Heart right ventricle (tissue), 16 donors: ENCODE data around the gene JPT2. TPM values are rescaled to one million over a fixed set of nuclear protein-coding genes. Genes with fewer than 3 reads are reported as not detected.

Source experiments
- ATAC-seq, 8 donors: fragments of 200-7000 bp; cut with Tn5 transposase; one replicate each; pipeline ENCODE4 v1.9.1; 2020; ENCODE audit warnings: mild to moderate bottlenecking in 8 of 8, moderate library complexity in 8 of 8, moderate number of reproducible peaks in 1 of 8
- DNase-seq, 2 donors: peaks; one replicate each; pipeline ENCODE4 v3.0.0-alpha.2; 2020
- H3K27ac ChIP-seq, 10 donors: fragments of 200-600 bp; sonication (generic) in 2 of 10; one replicate each; pipeline versions ENCODE4 v1.5.0 to v1.8.0; 2020 to 2022; ENCODE audit warnings: mild to moderate bottlenecking in 3 of 10
- H3K27me3 ChIP-seq, 7 donors: fragments of 200-600 bp; one replicate each; pipeline ENCODE4 v1.8.0; 2021 to 2022; ENCODE audit warnings: mild to moderate bottlenecking in 2 of 7
- H3K36me3 ChIP-seq, 9 donors: fragments of 200-600 bp; sonication (generic) in 1 of 9; one replicate each; pipeline versions ENCODE4 v1.5.0 to v1.8.0; 2020 to 2022; ENCODE audit warnings: mild to moderate bottlenecking in 2 of 9
- H3K4me1 ChIP-seq, 9 donors: fragments of 200-600 bp; sonication (generic) in 1 of 9; one replicate each; pipeline versions ENCODE4 v1.5.0 to v1.8.0; 2020 to 2022; ENCODE audit warnings: mild to moderate bottlenecking in 4 of 9
- H3K4me3 ChIP-seq, 10 donors: fragments of 200-600 bp; sonication (generic) in 2 of 10; one replicate each; pipeline versions ENCODE4 v1.5.0 to v1.8.0; 2020 to 2022; ENCODE audit warnings: mild to moderate bottlenecking in 7 of 10, moderate library complexity in 2 of 10
- H3K9me3 ChIP-seq, 11 donors: fragments of 200-600 bp in 10 of 11; sonication (generic) in 2 of 11; one replicate each; pipeline versions ENCODE4 v1.5.0 to v1.8.0; 2013 to 2022; ENCODE audit warnings: mild to moderate bottlenecking in 2 of 11, control low read depth in 1 of 11, moderate library complexity in 1 of 11
- CTCF ChIP-seq, 9 donors: fragments of 200-600 bp; sonication (generic) in 2 of 9; IDR thresholded peaks; one replicate each; pipeline versions ENCODE4 v1.5.0 to v1.8.0; 2021 to 2022; ENCODE audit warnings: antibody characterized with exemption in 9 of 9, mild to moderate bottlenecking in 5 of 9, moderate library complexity in 1 of 9
- WGBS, 2 donors: extraction: QIAGEN DNeasy Blood & Tissue Kit; methylation state at CpG; one replicate each; pipeline ENCODE4 v1.1.7; 2013; ENCODE audit warnings: inconsistent platforms in 1 of 2; 5-methylcytosine and 5-hydroxymethylcytosine counted together
- intact Hi-C, 10 donors: fragments of 100-400 bp; cut with DNase I; formaldehyde crosslinking; loops; one replicate each; pipeline versions ENCODE4 v1.11.1 to v1.14.2; 2022
- polyA plus RNA-seq, 2 donors: library from polyadenylated mRNA; stranded (reverse); fragments of 200-250 nt; gene quantifications; one replicate each; pipeline ENCODE4 v1.2.3, GENCODE V29; 2013
- total RNA-seq, 10 donors: library from RNA; stranded (reverse); fragmentation: NEBNext Ultra II Directional in 3 of 10; extraction: Animal tissue kit (Norgen Biotek cat#: 25700) in 3 of 10; gene quantifications; one replicate each; pipeline versions ENCODE4 v1.2.1 to v1.2.4, GENCODE V29; 2021 to 2023
- donor health status: Arrhythmogenic right ventricular cardiomyopathy.
- donor health status: ischemic (EF 13 %, LVEDD 7.1; RV severe dilation, severe dysfunction).
- donor health status: healthy with polysubstance abuse.
- donor health status: DM: no; HTN: yes; CAD: no.
- donor health status: DM: no; HTN: no; CAD: no.
- donor health status: ischemic (EF 25% LVEDD 6.9; RV normal size, moderate dysfunction).
- donor health status: ischemic (EF 25% LVEDD 5.7; RV mildly dilated, moderate dysfunction).
- donor health status: healthy.
- donor health status: DM: yes; HTN: yes; CAD: no.
- donor health status: Ischemic cardiomyopathy.
- donor health status: ischemic (EF 35%, LVEDD 5.7; RV mildly dilated, moderate dysfunction).
- donor health status: nonischemic (EF 11% LVEDD 7.7; RV severe dilation, severe dysfunction).
- donor health status: DM: yes; HTN: yes; CAD: no.
- donor health status: PGD.
- donor health status: ischemic (EF 29% LVEDD 5.4; RV normal size, mild dysfunction).
- donor health status: nonischemic (EF 23%, LVEDD 6.1; RV moderate dilation, normal function).

The JPT2 gene
- total and polyA plus RNA-seq, 12 donors, result 10.0 to 57.5 (median 32.2) TPM

DNA sequence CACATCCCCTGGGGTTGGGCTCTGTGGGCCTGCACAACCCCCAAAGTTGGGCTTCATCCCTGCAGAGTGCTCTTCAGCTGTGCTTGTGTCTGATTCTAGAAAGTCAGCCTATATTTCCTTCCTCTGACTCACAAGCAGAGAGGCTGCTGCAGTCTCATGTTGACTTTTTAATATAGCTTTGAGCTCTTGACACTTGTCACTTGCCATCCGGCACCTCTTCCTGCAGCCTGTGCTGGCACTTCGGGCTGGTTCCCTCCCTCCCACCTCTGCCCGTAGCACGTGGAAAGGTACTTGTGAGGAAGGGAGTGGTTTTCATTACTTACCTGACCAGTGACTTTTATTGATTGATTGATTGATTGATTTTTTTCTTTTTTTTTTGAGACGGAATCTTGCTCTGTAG lies 19.0 kb upstream of the JPT2 start:
- Histone ChIP-seq H3K4me1 (peaks cover 0 to 19% (median 6%) of the 10 kb centered on the region in 9 donors), H3K36me3 (peaks cover 11 to 97% (median 55%) of the 10 kb centered on the region in 9 donors), H3K4me3 (no peak overlapping the region), H3K27ac (no peak overlapping the region), H3K9me3 (no peaks in the 10 kb centered on the region), H3K27me3 (no peaks in the 10 kb centered on the region)
- DNase-seq (no peak), ATAC-seq (no peak)
- intact Hi-C loops, result no loop called here
- 86 to 94% methylated on average over 5 of the region's 5 CpGs for WGBS, 2 donors
- TF ChIP-seq CTCF (IDR thresholded peaks at IDR 0.05), result no peak

GRCh38 chr16:1661826-1662225 lies 16.3 kb upstream of the JPT2 start:
- H3K9me3 ChIP-seq, result no peaks in the 10 kb centered on the region
- ATAC-seq, result no peak

DNA sequence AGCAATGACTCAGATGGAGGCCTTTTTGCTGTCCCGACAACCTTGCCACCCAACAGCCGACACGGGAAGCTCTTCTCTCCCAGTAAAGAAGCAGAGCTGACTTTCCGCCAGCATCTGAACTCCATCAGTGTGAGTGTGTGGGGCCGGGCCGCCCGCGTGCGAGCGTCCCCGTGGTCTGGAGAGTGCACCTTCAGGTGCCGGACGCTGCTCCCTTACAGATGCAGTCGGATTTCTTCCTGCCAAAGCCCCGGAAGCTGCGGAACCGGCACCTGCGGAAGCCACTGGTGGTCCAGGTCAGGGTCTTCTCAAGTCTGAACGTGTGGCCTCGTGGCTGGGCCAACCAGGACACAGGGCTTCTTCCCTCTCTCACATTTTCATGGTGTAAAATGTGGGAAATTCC lies 15.5 kb upstream of the JPT2 start:
- intact Hi-C loops, result no loop called here
- Histone ChIP-seq H3K4me3 (no peak overlapping the region), H3K27me3 (no peaks in the 10 kb centered on the region), H3K36me3 (peaks cover 6 to 97% (median 74%) of the 10 kb centered on the region in 9 donors), H3K27ac (no peak overlapping the region), H3K9me3 (no peaks in the 10 kb centered on the region), H3K4me1 (peaks cover 0 to 8% (median 6%) of the 10 kb centered on the region in 9 donors)
- DNase-seq (no peak), ATAC-seq (no peak)
- no peak for TF ChIP-seq CTCF (IDR thresholded peaks at IDR 0.05)
- 92 to 93% methylated on average over 20 of the region's 20 CpGs for WGBS, 2 donors

More at GRCh38 chr16:1661826-1662225, 16.3 kb upstream of the JPT2 start:
- Histone ChIP-seq H3K27me3 (no peaks in the 10 kb centered on the region), H3K4me1 (peaks cover 0 to 14% (median 6%) of the 10 kb centered on the region in 9 donors), H3K4me3 (no peak overlapping the region), H3K36me3 (peaks cover under 1 to 97% (median 67%) of the 10 kb centered on the region in 9 donors), H3K27ac (no peak overlapping the region)
- TF ChIP-seq CTCF (IDR thresholded peaks at IDR 0.05), result no peak
- no peak for DNase-seq
- WGBS, 2 donors, result 79 to 87% methylated on average over 2 of the region's 2 CpGs
- intact Hi-C loops, result no loop called here

GRCh38 chr16:1665829-1666228 lies 12.2 kb upstream of the JPT2 start:
- no peaks in the 10 kb centered on the region for H3K9me3 ChIP-seq
- H3K4me3 ChIP-seq, result no peak overlapping the region
- no peaks in the 10 kb centered on the region for H3K4me1 ChIP-seq
- no peaks in the 10 kb centered on the region for H3K27me3 ChIP-seq
- DNase-seq, result no peak
- no peak for TF ChIP-seq CTCF (IDR thresholded peaks at IDR 0.05)
- no peak overlapping the region for H3K27ac ChIP-seq
- H3K36me3 ChIP-seq, result peaks cover 10 to 97% (median 87%) of the 10 kb centered on the region in 9 donors
- WGBS, 2 donors, result 88 to 94% methylated on average over 14 to 15 of the region's 15 CpGs
- no peak for ATAC-seq
- intact Hi-C loops, result no loop called here
